Endometrium (tissue), 2 donors: ENCODE measurements around the gene KAT6B.

Experiments
- FAIRE-seq: peaks from 2 replicates; lab custom pipeline; 2012; peaks lifted over from hg19 to GRCh38; lab: Jason Lieb, UNC
- donor health status: control.
- donor health status: control.

Gene KAT6B

DNA sequence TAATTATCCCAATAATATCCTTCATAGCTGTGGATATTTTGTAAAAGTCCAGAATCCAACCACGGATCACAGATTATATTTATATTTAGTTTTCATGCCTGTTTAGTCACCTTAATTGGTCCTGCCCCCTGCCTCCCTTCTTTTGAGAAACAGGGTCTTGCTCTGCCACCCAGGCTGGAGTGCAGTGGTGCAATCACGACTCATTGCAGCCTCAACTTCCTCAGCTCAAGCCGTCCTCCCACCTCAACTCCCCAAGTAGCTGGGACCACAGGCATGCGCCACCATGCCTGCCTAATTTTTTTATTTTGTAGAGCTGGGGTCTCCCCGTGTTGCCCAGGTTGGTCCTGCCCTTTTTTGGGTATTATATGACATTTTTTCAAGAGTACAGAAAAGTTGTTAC, 129.4 kb downstream of the KAT6B start:
- no peak for FAIRE-seq

DNA sequence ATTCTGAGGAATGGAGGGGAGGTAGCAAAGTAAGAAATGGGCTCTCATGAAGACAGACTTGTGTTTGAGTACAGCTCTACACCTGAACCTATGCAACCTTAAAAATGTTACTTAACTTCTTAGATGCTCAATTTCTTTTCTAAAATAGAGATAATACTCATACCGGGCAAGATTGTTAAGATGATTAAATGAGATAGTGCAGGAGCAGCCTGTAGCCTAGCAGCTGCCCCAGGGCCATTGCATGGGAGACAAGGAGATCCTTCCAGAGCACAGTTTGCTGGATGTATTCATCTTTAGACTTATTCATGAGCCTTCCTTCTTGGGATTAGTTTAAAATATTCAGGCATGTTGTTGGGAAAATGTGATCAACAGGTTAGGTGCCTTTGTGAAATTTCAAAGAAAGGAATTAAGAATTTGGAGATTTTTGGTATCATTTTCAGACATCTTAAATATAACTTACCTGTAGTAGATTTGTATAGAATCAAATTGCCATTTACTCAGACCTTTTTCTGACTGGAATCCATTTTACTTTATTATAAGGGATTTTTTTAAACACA, 130.2 kb downstream of the KAT6B start:
- FAIRE-seq: no peak

DNA sequence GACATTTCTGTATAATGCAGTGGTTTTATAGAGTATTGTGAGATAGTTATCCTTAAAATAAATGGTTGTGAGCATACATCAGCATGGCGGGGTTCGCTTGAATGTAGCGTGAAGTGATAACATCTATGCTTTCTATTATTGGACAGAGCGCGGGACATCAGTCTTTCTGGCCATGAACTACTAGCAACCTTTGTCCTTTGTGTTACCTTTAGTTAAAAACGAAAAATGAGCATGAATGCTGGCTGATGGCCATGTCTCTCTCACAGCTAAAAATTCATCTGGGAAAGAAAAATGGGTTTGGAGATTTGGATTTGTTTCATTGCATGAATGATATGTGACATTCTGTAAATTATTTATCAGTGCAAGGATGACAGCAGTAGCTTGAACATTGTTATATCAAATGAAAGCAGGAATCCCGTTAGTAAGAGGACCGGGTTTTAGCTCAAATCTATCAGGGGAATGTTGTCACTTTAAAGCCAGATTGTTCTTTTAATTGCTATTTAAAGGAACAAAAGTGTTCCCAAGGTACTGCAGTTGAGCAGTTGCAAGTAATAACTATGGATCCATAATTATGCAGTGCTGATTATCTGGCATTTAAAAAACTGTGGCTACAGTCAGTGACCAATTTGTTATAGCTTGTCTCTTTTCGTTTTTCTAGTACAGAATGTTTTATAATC, 131.0 kb downstream of the KAT6B start:
- no peak for FAIRE-seq

DNA sequence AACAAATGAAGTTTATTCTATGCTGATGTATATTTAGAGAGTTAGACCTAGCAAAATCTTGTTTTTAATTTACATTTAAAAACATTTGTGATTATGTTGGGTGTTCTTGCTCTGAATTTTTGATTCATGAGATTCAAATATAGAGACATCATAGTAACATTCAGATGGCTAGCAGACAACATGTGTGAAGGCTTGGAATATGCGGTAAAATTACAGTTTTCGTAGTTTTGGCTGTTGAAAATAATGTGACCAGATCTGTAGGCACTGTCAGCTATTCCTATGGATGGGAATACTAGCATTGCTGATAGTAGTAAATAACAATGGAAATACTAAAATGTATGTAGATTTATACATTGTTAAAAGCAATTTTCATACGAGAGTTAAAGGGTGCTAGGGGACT, 131.9 kb downstream of the KAT6B start:
- no peak for FAIRE-seq

DNA sequence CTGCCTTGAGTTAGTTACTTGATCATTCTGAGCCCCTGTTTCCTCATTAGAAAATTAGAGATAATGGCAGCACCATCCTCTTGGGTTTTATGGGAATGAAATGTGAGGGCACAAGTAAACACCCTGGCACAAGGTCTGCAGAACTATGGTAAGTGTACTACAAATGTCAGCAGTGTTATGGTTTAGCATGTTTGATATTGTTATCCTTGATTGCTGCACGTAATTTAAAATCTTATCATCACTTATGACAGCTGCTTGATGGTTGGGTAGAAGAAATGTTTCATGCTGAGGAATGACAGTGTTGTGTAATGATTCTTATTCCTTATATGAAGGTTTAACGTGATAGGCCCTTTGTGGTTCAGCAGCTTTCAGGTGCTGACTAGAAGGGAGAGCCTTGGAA, 134.3 kb downstream of the KAT6B start:
- FAIRE-seq: no peak

DNA sequence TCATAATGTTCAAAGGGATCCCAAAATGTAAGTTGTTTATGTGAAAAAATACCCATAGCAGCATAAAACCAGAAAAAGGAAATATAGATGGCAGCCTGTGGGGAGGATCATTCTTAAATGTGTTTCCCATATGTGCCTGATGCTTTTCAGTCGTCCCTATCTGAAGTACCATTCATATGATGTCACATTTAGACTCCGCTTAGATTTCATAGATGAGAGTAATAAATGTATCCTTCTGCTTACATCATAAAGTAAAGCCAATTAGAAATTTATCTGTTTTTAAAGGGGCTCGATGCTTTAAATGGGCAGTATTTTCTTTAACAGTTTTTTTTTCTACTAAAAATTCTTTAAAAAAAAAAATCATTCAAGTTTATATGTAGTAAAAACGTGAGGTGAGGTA, 136.1 kb downstream of the KAT6B start:
- FAIRE-seq: no peak

DNA sequence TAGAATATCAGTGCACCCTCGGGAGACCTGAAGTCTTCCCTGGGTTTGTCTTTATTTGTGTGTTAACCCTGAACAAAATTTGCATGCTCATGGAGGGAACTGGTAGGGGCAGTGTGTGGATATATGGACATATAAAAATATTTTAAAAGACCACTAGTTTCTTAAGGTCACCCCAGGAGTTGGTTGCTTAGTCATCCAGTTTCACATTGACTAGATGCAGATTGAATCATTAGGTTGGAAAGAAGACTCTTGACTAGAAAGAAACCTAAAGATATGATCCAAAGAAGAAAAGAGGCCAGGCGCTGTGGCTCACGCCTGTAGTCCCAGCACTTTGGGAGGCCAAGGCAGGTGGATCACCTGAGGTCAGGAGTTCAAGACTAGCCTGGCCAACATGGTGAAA, 137.1 kb downstream of the KAT6B start:
- no peak for FAIRE-seq

DNA sequence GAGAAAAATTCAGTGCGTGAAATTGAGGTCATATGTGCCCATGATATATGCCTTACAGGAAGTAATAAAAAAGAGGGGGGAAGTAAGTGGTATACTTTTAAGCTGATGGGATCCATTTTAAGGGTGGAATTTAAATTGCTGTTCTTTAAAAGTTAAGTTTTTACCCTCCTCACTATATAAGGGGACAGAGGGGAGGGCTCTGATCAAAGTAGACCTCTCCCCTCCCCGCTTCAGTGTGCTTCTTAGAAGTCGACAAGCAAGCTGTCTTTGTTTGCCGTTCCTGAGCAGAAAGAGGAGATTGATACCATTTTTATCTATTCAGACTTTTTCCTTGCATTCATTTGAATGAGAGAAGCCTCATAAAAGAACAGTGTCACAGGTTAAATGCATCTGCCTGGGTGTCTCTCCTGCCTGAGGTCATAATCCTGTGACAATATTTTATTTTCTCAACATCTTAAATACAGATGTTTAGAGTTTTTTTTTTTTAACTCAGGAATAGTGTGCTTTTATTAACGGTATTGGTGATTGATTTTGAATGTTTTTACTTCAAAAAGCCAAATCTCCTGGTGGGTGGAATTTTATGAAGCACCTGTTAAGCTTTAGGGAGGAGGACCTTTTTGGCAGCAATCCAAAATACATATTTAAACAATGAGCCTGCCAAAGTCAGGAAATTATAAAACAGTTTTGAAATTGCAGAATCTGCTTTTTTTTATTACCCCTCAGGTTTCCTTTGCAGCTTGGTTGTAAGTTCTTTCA, 141.7 kb downstream of the KAT6B start:
- FAIRE-seq: peak; percentile 83

DNA sequence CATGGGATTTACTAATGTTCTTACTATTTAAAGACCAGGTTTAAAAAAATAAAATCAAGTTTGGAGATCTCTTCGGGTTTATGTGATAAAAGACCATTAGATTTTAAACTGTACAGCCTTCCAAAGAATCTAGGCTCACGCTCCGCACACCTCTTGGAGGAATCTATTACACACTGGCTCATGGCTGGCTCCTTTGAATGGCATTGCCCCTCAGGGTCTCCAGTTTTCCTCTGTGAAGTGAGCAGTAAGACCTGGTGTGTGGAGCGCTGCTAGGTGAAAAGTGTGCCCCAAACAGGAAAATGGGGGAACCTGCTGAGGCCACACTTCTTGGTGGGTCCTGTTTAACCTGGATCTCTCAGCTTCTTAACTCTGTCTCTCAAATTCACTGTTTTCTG, 142.3 kb downstream of the KAT6B start:
- FAIRE-seq: no peak

DNA sequence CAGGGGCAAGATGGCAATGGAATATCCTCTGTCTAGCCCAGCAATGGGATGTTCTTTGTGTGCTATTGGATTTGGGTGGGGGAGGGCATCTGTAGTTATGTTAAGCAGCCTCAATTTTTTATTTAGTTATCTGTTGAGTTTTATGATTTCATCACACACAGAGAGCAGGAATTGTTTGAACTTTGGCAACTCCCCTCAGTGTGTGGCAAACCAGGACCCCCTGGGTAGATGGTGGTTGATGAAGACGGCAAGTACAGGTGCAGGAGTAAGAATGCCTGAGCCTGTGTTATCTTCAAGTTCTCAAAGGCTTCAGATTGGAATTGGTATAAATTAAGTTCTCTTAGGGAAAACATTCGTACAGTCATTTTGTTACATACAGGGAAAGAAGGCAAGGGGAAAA, 142.7 kb downstream of the KAT6B start:
- FAIRE-seq: no peak

DNA sequence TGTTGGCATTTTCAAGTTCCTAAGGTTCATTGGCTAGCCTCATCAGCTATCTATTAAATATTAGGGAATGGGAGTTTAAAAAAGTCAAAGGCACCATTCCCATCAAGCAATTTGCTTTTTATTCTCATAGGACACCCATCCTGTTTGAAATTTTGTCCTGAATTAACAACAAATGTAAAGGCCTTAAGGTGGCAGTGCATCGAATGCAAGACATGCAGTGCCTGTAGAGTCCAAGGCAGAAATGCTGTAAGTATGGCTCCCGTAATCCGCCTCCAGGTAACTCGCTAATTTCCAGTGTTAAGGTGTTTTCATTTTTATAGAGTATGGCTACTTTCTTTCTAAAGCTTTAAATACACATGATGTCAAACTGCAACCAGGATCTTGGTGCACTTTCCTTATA, 143.1 kb downstream of the KAT6B start:
- FAIRE-seq: no peak

DNA sequence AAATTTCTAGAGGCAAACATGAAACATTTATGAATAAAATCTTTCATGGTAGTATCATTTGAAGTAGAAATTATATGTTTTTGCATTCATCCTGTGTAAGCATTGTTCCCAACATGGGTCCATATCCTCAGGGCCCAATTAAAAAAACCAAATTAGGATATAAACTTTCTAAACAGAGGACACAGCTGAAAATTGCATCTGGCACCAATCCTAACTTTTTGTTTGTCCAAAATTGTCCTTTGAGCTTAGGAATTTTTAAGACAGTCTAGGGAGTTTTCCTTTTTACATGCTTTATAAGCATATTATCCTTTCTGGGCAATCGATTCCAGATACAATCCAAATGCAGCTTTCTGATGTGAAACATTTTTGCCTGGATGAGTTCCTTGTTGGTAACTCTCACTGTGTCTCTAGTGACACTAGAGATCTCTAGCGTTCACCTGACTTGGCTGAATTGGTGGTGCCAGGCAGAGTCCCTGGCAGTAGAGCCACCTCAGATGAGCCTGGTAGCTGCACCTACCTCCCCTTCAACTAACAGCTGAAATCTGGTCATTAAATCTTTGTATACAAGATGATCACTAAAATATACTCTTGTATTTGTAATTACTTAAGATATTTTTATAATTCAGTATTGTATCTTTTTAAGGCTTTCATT, 147.5 kb downstream of the KAT6B start:
- peak; percentile 68 for FAIRE-seq

DNA sequence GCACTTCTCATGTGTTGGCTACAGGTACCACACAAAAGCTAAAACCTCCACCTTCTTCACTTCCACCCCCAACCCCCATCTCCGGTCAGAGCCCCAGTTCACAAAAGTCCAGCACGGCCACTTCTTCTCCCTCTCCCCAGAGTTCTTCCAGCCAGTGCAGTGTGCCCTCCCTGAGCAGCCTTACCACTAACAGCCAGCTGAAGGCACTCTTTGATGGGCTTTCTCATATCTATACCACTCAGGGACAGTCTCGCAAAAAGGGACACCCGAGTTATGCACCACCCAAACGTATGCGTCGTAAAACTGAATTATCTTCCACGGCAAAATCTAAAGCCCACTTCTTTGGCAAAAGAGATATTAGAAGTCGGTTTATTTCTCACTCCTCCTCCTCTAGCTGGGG, 149.4 kb downstream of the KAT6B start:
- no peak for FAIRE-seq

DNA sequence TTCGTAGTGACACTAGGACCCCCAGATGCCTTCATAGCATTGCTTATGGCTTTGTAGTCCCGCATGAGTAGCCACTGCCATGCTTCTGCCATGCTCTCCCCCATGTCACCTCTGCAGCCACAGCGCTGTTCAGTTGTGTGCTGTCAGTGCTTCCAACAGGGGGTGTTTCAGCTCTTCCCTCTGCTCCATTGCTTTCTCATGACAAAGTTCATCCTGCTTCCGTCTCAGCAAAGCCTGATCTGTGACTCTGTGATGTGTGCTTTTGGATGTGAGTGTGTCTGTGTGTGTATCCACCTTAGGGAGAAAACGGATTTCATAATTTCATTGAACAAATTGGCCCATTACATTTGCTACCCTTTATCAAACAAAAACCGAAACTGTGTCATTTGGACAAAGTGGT, 150.2 kb downstream of the KAT6B start:
- no peak for FAIRE-seq

DNA sequence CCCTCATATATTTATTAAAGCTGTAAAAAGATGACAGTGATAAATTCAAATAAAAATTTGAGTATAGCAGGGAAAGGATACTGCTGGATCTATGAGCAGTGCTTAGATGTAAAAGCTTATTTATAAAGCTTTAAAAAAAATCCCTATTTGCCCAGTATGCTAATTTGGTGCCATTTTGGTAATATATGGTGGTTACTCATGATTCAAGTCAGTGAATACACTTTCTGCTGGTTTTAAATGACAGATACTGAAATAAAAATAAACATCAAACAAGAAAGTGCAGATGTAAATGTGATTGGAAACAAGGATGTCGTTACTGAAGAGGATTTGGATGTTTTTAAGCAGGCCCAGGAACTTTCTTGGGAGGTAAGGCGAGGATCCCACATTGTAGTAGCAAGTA, 150.7 kb downstream of the KAT6B start:
- no peak for FAIRE-seq

DNA sequence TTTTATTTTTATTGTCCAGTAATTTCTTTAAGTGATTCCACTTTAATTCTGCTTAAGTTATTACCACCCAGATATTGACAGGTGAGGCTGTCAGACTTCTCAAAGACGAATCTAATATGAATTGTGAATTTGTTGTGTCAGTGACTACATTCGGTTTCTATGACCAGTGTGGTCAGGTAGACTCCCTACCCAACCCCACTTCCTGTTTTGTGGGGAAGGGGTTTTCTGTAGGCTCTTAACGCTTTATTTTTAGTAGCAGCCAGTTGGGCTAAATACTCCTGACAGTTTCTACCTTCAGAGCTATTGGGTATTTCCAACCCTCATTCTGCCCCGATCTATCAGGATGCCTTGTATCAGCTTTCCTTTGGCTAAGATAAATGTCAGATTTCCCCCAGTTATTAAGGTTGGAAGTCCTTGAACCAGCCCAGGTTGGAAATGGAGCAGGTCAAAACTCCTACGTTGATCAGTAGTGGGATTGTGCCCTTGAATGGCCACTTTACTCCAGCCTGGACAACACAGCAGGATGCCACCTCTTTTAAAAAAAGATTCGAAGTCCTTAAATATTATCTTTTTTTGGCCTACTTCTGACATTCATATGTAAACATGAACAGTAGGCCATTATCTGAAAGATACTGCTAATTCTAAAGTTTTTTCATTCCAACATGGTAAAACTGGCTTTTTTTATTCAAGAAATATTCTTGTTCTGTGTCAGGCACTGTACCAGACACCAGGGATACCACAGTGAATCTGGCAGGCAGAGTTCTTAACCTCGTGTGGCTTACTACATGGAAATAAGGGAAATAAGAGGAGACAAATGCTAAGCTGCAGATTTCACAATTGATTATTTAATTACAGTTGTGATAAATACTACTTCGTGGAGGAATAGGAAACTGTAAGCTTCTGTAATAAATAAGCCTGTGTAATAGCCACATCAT, 151.8 kb downstream of the KAT6B start:
- no peak for FAIRE-seq

DNA sequence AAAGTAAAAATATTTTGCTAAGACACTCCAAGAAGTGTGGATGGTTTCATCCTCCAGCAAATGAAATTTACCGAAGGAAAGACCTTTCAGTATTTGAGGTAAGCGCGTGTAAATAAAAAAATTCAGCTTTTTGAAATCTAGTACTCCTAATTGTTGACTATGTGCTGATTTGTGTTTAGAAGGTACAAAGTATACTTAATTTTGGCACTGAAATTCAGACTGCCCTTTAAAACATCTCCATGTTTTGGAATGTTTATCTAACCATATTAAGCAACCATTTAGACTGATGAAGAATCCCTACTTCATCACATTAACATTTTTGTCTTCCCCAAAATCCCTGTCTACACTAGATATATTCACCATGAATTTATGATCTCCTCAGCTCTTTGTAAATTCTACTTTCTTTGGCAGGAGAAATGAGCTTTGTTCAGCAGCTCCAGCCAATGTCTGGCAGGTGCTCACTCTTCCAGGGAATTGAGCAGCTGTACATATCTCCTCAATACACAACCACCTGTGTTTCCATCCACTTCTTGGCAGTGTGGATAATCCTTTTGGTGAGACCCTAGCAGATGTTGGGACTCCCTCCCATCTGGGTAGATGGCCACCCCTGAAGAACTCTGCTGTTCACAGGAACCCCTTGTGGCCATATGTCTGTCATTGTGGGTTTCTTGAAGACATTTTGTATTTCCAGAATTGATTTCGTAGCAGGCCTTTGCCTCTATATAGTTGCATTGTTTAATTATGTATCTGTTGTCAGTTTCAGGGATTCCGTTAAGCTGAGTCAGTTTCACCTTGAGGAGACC, 155.6 kb downstream of the KAT6B start:
- no peak for FAIRE-seq

DNA sequence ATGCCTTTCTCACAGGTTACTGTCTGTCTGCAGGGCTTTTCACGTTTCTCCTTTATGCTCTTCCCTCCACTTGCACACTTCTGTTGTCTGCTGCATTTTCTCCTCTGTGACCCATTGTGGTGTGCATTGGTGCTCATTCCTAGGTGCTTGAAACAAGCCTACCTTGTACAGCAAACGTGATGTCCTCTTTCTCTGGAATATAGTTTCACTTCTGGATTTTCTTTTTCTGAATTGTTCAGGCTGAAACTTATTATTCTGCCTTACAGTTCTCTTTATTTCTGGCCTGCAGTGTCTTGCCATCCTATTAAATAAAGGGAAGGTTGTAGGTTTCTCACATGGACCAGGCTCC, 156.2 kb downstream of the KAT6B start:
- no peak for FAIRE-seq

DNA sequence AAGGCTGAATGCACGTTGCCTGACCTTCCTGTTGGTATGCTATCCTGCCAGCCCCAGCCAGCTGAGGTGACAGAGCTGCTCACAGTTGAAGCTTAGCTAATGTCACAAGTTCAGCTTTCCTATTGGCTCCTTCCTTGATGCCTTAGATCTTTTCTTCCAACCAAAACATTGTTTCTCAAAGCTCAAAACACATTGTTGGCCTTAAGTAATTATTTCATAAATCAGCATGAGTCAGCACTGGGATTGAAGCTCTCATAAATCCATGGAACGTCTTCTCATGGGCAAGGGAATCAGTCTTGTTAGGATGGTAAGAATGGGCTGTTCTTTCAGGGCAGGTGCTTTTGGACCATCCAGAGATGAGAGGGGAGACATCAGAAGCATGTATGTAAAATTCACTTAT, 157.0 kb downstream of the KAT6B start:
- no peak for FAIRE-seq

DNA sequence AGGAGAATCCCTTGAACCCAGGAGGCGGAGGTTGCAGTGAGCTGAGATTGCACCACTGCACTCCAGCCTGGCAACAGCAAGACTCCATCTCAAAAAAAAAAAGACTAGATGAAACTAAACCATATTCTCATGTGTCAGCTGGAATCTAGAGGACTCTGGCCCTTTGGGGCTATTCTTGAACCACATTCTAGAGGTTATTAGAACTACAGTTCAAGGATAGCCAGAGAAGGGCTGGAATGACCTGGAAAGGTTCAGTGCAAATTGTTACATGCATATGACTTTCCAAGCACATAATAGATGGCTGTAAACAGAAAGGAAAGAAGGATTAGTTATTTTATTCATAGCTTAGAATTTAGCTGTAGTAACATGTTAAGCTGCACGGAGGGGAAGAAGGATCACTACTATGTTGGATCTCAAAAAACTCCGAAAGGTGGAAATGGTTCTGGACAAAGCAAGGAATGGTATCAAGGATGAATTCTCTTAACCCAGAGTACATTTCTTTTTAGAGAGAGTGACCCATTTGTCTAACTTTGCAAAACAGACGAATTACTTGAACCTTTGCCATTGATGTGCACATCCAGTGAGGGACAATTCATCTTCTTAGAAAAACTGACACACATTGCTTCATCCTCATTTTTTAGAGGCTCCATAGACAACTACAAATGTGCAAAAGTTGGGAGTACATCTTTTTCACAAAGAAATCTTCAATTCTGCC, 161.1 kb downstream of the KAT6B start:
- no peak for FAIRE-seq
